ENCODE data around the gene OTOP3.

OTOP3 gene

DNA sequence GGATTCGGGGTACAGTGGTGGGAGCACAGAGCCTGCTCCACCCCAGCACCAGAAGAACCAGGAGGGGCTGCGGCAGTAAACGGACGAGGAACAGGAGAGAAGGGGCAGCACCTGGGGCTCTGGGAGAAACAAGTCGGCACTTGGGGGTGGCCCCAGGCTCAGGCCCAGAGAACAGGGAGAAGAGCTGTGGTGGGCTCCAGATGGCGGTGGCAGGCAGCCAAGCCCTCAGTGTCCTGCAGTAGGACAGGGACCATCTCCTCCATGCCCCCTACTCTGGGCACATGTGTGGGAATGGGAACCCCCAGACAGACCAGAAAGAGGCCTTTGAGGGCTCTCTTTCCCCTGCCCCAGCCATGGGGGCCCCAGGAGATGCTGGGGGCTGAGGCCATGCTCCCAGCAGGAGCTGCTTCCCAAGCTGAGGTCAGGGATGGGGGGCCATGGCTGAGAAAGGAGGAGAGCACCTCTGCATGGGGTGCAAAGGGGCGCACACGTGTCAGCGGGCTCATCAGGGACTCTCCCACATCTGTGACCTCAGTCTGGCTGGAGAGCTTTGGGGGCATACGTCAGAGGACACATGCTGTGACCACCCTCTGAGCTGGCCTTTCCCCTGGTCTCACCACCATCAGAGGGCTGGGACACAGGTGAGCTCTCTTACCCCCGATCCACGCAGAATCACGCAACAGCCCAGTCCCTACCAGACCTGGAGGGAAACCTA lies 19.4 kb upstream of the OTOP3 start:
- TF ChIP-seq, protein P1, sequence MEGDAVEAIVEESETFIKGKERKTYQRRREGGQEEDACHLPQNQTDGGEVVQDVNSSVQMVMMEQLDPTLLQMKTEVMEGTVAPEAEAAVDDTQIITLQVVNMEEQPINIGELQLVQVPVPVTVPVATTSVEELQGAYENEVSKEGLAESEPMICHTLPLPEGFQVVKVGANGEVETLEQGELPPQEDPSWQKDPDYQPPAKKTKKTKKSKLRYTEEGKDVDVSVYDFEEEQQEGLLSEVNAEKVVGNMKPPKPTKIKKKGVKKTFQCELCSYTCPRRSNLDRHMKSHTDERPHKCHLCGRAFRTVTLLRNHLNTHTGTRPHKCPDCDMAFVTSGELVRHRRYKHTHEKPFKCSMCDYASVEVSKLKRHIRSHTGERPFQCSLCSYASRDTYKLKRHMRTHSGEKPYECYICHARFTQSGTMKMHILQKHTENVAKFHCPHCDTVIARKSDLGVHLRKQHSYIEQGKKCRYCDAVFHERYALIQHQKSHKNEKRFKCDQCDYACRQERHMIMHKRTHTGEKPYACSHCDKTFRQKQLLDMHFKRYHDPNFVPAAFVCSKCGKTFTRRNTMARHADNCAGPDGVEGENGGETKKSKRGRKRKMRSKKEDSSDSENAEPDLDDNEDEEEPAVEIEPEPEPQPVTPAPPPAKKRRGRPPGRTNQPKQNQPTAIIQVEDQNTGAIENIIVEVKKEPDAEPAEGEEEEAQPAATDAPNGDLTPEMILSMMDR (IDR thresholded peaks at IDR 0.05) = no peak
- Histone ChIP-seq H3K27ac (no peak overlapping the region), H3K9me3 (no peaks in the 10 kb centered on the region), H3K36me3 (no peaks in the 10 kb centered on the region), H3K4me1 (ENCODE audit: control insufficient read depth in 1 of 2, insufficient read depth in 1 of 2, low read depth in 1 of 2, low read length in 1 of 2) (no peaks in the 10 kb centered on the region), H3K4me3 (ENCODE audit: low read depth in 1 of 2, low read length in 1 of 2) (no peak overlapping the region), H3K27me3 (peaks cover 51% of the 10 kb centered on the region)

DNA sequence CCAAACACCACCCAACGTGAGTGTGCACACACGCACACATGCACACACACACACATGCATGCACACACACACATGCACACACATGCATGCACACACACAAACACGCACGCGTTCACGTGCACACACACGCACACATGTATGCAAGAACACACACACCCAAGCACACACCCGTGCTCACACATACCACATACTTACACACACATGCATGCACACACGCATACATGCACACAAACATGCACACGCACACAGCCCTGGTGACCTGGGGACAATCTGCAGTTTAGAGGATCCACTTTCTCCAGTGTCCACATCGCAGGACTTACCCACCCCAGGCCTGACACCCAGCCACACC lies 18.9 kb upstream of the OTOP3 start:
- TF ChIP-seq, protein P1 (IDR thresholded peaks at IDR 0.05) = no peak
- H3K9me3 ChIP-seq = no peaks in the 10 kb centered on the region
- no peaks in the 10 kb centered on the region for H3K36me3 ChIP-seq
- H3K4me1 ChIP-seq (ENCODE audit: control insufficient read depth in 1 of 2, insufficient read depth in 1 of 2, low read depth in 1 of 2, low read length in 1 of 2) = no peaks in the 10 kb centered on the region
- H3K27me3 ChIP-seq = peaks cover 57% of the 10 kb centered on the region
- no peak overlapping the region for H3K27ac ChIP-seq
- no peak overlapping the region for H3K4me3 ChIP-seq (ENCODE audit: low read depth in 1 of 2, low read length in 1 of 2)

DNA sequence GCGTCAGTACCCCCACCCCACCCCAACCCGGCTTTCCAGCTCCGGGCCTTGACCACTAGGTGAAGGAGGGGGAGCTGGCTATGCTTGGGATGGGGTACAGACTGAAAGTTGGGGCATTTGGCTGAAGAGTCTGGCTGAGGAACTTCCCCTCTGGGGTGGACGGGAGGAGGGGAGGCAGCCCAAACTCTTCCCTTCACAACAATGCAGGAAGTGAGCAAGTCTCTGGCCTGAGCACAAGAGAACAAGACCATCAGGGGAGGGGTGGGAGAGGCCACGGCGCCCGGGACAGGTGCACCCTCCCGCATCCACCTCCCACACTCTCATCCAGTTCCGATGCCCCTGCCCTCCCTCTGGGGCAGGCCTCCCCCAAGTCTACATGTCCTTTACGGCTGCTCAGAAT lies 18.3 kb upstream of the OTOP3 start:
- H3K27ac ChIP-seq = no peak overlapping the region
- no peaks in the 10 kb centered on the region for H3K4me1 ChIP-seq (ENCODE audit: control insufficient read depth in 1 of 2, insufficient read depth in 1 of 2, low read depth in 1 of 2, low read length in 1 of 2)
- H3K36me3 ChIP-seq = no peaks in the 10 kb centered on the region
- H3K9me3 ChIP-seq = no peaks in the 10 kb centered on the region
- no peak overlapping the region for H3K4me3 ChIP-seq (ENCODE audit: low read depth in 1 of 2, low read length in 1 of 2)
- TF ChIP-seq, protein P1 (IDR thresholded peaks at IDR 0.05) = no peak
- peaks cover 63% of the 10 kb centered on the region for H3K27me3 ChIP-seq

DNA sequence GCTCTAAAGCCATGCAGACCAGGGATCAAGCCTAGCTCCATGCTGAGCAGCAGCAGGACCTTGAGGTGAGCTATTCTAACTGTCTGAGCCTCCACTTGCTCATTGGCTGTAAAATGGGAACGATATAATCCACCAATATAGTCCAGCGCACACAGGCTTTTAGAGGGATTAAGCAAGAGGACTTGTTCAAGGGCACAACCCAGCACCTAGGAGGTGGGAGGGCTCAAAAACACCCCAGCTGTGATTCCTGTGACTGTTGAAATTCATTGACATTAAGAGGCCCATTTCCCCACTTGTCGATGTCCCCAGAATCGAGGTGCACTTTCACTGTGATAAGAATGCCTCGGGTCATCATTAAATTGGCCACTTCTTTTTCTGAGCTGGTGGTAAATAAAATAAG lies 16.8 kb upstream of the OTOP3 start:
- H3K27me3 ChIP-seq = peaks cover 77% of the 10 kb centered on the region
- H3K9me3 ChIP-seq = no peaks in the 10 kb centered on the region
- no peak overlapping the region for H3K4me3 ChIP-seq (ENCODE audit: low read depth in 1 of 2, low read length in 1 of 2)
- H3K27ac ChIP-seq = no peak overlapping the region
- H3K4me1 ChIP-seq (ENCODE audit: control insufficient read depth in 1 of 2, insufficient read depth in 1 of 2, low read depth in 1 of 2, low read length in 1 of 2) = peaks cover 3 to 12% of the 10 kb centered on the region in 2 experiments
- TF ChIP-seq, protein P1 (IDR thresholded peaks at IDR 0.05) = no peak
- no peaks in the 10 kb centered on the region for H3K36me3 ChIP-seq

DNA sequence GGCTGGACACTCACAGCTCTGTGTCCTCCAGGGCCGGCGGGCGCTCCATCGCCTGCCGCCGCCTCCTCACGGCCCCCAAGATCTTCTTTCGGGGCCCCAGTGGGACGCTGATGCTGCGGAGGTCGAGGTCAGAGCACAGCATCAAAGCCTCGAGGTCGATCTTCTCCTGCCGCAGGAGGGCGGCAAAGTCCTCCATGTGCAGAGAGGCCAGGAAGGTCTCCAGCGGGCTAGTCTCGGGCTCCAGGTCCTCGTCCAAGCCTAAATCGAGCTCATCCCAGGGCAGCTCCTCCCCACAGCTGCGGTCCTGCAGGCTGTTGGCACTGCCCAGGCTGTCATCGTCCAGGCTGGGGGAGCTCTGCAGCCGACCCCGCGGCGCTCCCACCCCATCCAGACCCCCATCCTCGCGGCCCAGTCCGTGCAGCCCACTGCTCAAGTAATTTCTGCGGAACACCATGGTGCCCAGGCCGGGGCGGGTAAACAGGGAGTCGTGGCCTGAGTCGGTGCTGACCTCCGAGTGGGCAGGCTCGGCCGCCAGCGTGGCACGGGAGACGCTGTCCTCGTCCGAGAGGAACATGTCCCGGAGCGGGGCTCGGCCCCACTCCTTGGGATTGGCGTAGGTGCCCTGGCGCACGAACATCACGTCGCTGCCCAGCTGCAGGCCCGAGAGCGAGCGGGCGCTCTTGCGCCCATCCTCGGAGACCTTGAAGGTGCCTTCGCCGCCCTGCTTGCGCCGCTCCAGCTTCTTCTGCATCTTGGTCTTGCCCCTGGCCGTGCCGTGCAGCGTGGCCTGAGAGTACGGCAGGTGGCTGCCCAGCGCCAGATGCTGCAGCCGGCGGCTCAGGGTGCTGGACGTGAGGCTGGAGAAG lies 16.0 kb upstream of the OTOP3 start:
- H3K36me3 ChIP-seq = no peaks in the 10 kb centered on the region
- TF ChIP-seq, protein P1 (IDR thresholded peaks at IDR 0.05) = no peak
- H3K27ac ChIP-seq = no peak overlapping the region
- H3K4me3 ChIP-seq (ENCODE audit: low read depth in 1 of 2, low read length in 1 of 2) = no peak overlapping the region
- peaks cover 10 to 20% of the 10 kb centered on the region in 2 experiments for H3K4me1 ChIP-seq (ENCODE audit: control insufficient read depth in 1 of 2, insufficient read depth in 1 of 2, low read depth in 1 of 2, low read length in 1 of 2)
- H3K9me3 ChIP-seq = no peaks in the 10 kb centered on the region
- peaks cover 85% of the 10 kb centered on the region for H3K27me3 ChIP-seq

All from neutrophil (primary cell).